ENCODE results near the gene ROCK1.

Gene ROCK1

GRCh38 chr18:21111346-21112139 lies at the start of gene ROCK1:
TSS of gene ROCK1 (minus strand) at chr18:21111813. CDS start at chr18:21110910, 903 bp downstream.
- no peak for TF ChIP-seq EZH2phosphoT487 (IDR thresholded peaks at IDR 0.05; ENCODE audit: borderline replicate concordance)
- TF ChIP-seq CTCF (conservative IDR thresholded peaks at IDR 0.05; ENCODE audit: low read length) = no peak

GRCh38 chr18:21155443-21155842 lies 43.8 kb upstream of the ROCK1 start:
- Histone ChIP-seq H3K79me2 (ENCODE audit: insufficient read depth, low read length) (no peaks in the 10 kb centered on the region), H3K9ac (ENCODE audit: low read depth, low read length, poor library complexity, severe bottlenecking) (no peak overlapping the region), H3F3A (ENCODE audit: low read depth) (no peaks in the 10 kb centered on the region), H3K9me3 (ENCODE audit: insufficient read depth, low read depth, low read length) (peaks cover 4% of the 10 kb centered on the region; the same call in 1 of the 2 replicates), H2AFZ (ENCODE audit: low read length) (no peak overlapping the region), H3K4me3 (ENCODE audit: low read length, poor library complexity, severe bottlenecking) (no peak overlapping the region), H4K20me1 (ENCODE audit: insufficient read depth, low read length, poor library complexity, severe bottlenecking) (no peaks in the 10 kb centered on the region), H3K4me2 (ENCODE audit: low read depth, low read length, poor library complexity, severe bottlenecking) (no peak overlapping the region), H3K4me1 (ENCODE audit: insufficient read depth, low read length, poor library complexity, severe bottlenecking) (no peaks in the 10 kb centered on the region), H3K36me3 (ENCODE audit: insufficient read depth, low read length) (no peaks in the 10 kb centered on the region), H3K9me2 (replicated peaks; ENCODE audit: low read depth, low read length) (no peaks in the 10 kb centered on the region), H3K27me3 (ENCODE audit: insufficient read depth, low read length, poor library complexity, severe bottlenecking) (no peaks in the 10 kb centered on the region)
- no peak for TF ChIP-seq EZH2phosphoT487 (IDR thresholded peaks at IDR 0.05; ENCODE audit: borderline replicate concordance)
- no peak for TF ChIP-seq CTCF (conservative IDR thresholded peaks at IDR 0.05; ENCODE audit: low read length)

More at GRCh38 chr18:21111346-21112139, at the start of gene ROCK1:
- H3K9me3 ChIP-seq (ENCODE audit: insufficient read depth, low read depth, low read length) = no peaks in the 10 kb centered on the region
- H3K9me2 ChIP-seq (replicated peaks; ENCODE audit: low read depth, low read length) = no peaks in the 10 kb centered on the region
- peaks cover 47% of the 10 kb centered on the region for H3K79me2 ChIP-seq (ENCODE audit: insufficient read depth, low read length)
- H3K4me2 ChIP-seq (ENCODE audit: low read depth, low read length, poor library complexity, severe bottlenecking) = peak within 1 kb of the TSS; percentile 96
- H3F3A ChIP-seq (ENCODE audit: low read depth) = peaks cover 3% of the 10 kb centered on the region; the same call in 1 of the 2 replicates
- peaks cover 32% of the 10 kb centered on the region for H3K4me1 ChIP-seq (ENCODE audit: insufficient read depth, low read length, poor library complexity, severe bottlenecking)
- H2AFZ ChIP-seq (ENCODE audit: low read length) = peak within 1 kb of the TSS; percentile 92
- H3K9ac ChIP-seq (ENCODE audit: low read depth, low read length, poor library complexity, severe bottlenecking) = peak within 1 kb of the TSS; percentile 87
- no peaks in the 10 kb centered on the region for H3K27me3 ChIP-seq (ENCODE audit: insufficient read depth, low read length, poor library complexity, severe bottlenecking)
- no peaks in the 10 kb centered on the region for H3K36me3 ChIP-seq (ENCODE audit: insufficient read depth, low read length)
- H4K20me1 ChIP-seq (ENCODE audit: insufficient read depth, low read length, poor library complexity, severe bottlenecking) = peaks cover 45% of the 10 kb centered on the region
- peak within 1 kb of the TSS; percentile 99 for H3K4me3 ChIP-seq (ENCODE audit: low read length, poor library complexity, severe bottlenecking)

GRCh38 chr18:21146016-21146415 lies 34.4 kb upstream of the ROCK1 start:
- Histone ChIP-seq H3K4me3 (ENCODE audit: low read length, poor library complexity, severe bottlenecking) (no peak overlapping the region), H3K9ac (ENCODE audit: low read depth, low read length, poor library complexity, severe bottlenecking) (no peak overlapping the region), H4K20me1 (ENCODE audit: insufficient read depth, low read length, poor library complexity, severe bottlenecking) (no peaks in the 10 kb centered on the region), H3F3A (ENCODE audit: low read depth) (no peaks in the 10 kb centered on the region), H3K79me2 (ENCODE audit: insufficient read depth, low read length) (no peaks in the 10 kb centered on the region), H3K4me1 (ENCODE audit: insufficient read depth, low read length, poor library complexity, severe bottlenecking) (no peaks in the 10 kb centered on the region), H3K36me3 (ENCODE audit: insufficient read depth, low read length) (no peaks in the 10 kb centered on the region), H2AFZ (ENCODE audit: low read length) (no peak overlapping the region), H3K27me3 (ENCODE audit: insufficient read depth, low read length, poor library complexity, severe bottlenecking) (no peaks in the 10 kb centered on the region), H3K4me2 (ENCODE audit: low read depth, low read length, poor library complexity, severe bottlenecking) (no peak overlapping the region), H3K9me3 (ENCODE audit: insufficient read depth, low read depth, low read length) (no peaks in the 10 kb centered on the region), H3K9me2 (replicated peaks; ENCODE audit: low read depth, low read length) (no peaks in the 10 kb centered on the region)
- TF ChIP-seq CTCF (conservative IDR thresholded peaks at IDR 0.05; ENCODE audit: low read length) (no peak), EZH2phosphoT487 (IDR thresholded peaks at IDR 0.05; ENCODE audit: borderline replicate concordance) (no peak)

Measured in Loucy (cell line).